Measurements from ENCODE around the gene MT1F. TPM values are rescaled to one million over a fixed set of nuclear protein-coding genes. Genes with fewer than 3 reads are reported as not detected.

Gene MT1F
- total and polyA plus RNA-seq, 11 donors, result 1.3 to 8.1 (median 1.9) TPM; not detected in 2

GRCh38 chr16:56649271-56649670 is 8.5 kb upstream of the MT1F start:
- Histone ChIP-seq H3K9me3 (no peaks in the 10 kb centered on the region), H3K27me3 (peaks cover 0 to 51% (median 20%) of the 10 kb centered on the region in 9 donors), H3K36me3 (no peaks in the 10 kb centered on the region), H3K4me3 (no peak overlapping the region), H3K4me1 (no peaks in the 10 kb centered on the region), H3K27ac (no peak overlapping the region)
- ATAC-seq (no peak), DNase-seq (no peak)
- intact Hi-C loops (cut with DNase I), result no loop called here
- 96 to 100% (median 99%) methylated on average over 2 of the region's 2 CpGs for WGBS, 4 donors
- TF ChIP-seq, protein P1, sequence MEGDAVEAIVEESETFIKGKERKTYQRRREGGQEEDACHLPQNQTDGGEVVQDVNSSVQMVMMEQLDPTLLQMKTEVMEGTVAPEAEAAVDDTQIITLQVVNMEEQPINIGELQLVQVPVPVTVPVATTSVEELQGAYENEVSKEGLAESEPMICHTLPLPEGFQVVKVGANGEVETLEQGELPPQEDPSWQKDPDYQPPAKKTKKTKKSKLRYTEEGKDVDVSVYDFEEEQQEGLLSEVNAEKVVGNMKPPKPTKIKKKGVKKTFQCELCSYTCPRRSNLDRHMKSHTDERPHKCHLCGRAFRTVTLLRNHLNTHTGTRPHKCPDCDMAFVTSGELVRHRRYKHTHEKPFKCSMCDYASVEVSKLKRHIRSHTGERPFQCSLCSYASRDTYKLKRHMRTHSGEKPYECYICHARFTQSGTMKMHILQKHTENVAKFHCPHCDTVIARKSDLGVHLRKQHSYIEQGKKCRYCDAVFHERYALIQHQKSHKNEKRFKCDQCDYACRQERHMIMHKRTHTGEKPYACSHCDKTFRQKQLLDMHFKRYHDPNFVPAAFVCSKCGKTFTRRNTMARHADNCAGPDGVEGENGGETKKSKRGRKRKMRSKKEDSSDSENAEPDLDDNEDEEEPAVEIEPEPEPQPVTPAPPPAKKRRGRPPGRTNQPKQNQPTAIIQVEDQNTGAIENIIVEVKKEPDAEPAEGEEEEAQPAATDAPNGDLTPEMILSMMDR (IDR thresholded peaks at IDR 0.05), result no peak
- TF ChIP-seq POLR2A (IDR thresholded peaks at IDR 0.05), result no peak

DNA sequence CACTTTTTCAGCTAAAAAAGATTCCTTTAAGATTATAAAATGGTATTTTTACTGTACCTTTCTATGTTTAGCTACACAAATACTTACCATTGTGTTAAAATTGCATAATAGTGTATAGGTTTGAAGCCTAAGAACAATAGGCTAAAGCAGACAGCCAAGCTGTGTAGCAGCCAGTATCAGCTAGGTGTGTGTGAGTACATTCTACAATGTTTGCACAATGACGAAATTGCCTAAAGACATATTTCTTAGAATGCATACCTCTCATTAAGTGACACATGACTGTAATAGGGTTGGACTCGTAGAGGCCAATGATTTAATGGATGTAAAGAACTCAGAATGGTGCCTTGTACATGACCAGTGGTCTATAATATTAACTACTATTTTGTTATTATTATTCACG is 7.9 kb upstream of the MT1F start:
- Histone ChIP-seq H3K36me3 (no peaks in the 10 kb centered on the region), H3K9me3 (no peaks in the 10 kb centered on the region), H3K4me1 (no peaks in the 10 kb centered on the region), H3K27me3 (peaks cover 0 to 45% (median 16%) of the 10 kb centered on the region in 9 donors), H3K27ac (no peak overlapping the region), H3K4me3 (no peak overlapping the region)
- no peak for DNase-seq
- WGBS, 4 donors, result 83 to 88% (median 87%) methylated on average over 3 of the region's 3 CpGs
- intact Hi-C loops (cut with DNase I), result no loop called here
- no peak for TF ChIP-seq POLR2A (IDR thresholded peaks at IDR 0.05)
- TF ChIP-seq, protein P1 (IDR thresholded peaks at IDR 0.05), result no peak
- no peak for ATAC-seq

GRCh38 chr16:56651586-56651985 is 6.2 kb upstream of the MT1F start, which contains the start of gene MT1B:
Gene MT1B, plus strand, starts transcription at chr16:56651886. Its CDS starts 68 bp downstream, at chr16:56651954.
- H3K4me3 ChIP-seq, result no peak within 1 kb of the TSS
- ATAC-seq (no peak), DNase-seq (no peak)
- 61 to 80% (median 68%) methylated on average over 6 to 7 of the region's 7 CpGs for WGBS, 4 donors
- H3K27ac ChIP-seq, result no peak within 1 kb of the TSS
- H3K36me3 ChIP-seq, result no peaks in the 10 kb centered on the region
- TF ChIP-seq, protein P1 (IDR thresholded peaks at IDR 0.05), result no peak
- no peak for TF ChIP-seq POLR2A (IDR thresholded peaks at IDR 0.05)
- intact Hi-C loops (cut with DNase I), result no loop called here
- H3K4me1 ChIP-seq, result no peaks in the 10 kb centered on the region
- no peaks in the 10 kb centered on the region for H3K9me3 ChIP-seq
- peaks cover 0 to 29% (median 12%) of the 10 kb centered on the region in 9 donors for H3K27me3 ChIP-seq

- Histone ChIP-seq H3K36me3 (no peaks in the 10 kb centered on the region), H3K4me1 (peaks cover 0 to 7% (median 4%) of the 10 kb centered on the region in 12 donors), H3K27ac (no peak overlapping the region), H3K9me3 (no peaks in the 10 kb centered on the region), H3K4me3 (no peak overlapping the region), H3K27me3 (peaks cover 0 to 23% (median 9%) of the 10 kb centered on the region in 9 donors)
- TF ChIP-seq POLR2A (IDR thresholded peaks at IDR 0.05), result no peak
- TF ChIP-seq, protein P1 (IDR thresholded peaks at IDR 0.05), result no peak
- DNase-seq (no peak), ATAC-seq (no peak)
- WGBS, 4 donors, result 53 to 73% (median 58%) methylated on average over 1 of the region's 1 CpG
- intact Hi-C loops (cut with DNase I), result no loop called here
These were observed 5.2 kb upstream of the MT1F start for GRCh38 chr16:56652600-56652999.
